Mesenchymal stem cell (in vitro differentiated cells and primary cell): ENCODE measurements around the gene MAP2K5.

Experiments
- DNase-seq: peaks from one replicate; pipeline ENCODE4 v3.0.0-alpha.2; 2013
- H2AFZ ChIP-seq: one replicate; pipeline ENCODE4 v1.6.1; 2013; ENCODE audit warnings: low read depth, mild to moderate bottlenecking, control low read depth, inconsistent platforms, low read length, moderate library complexity
- H2AK5ac ChIP-seq: 2 replicates; pipeline ENCODE4 v1.6.1; 2013; ENCODE audit warnings: low read length, moderate library complexity, mild to moderate bottlenecking, inconsistent platforms; ENCODE audit not compliant: severe bottlenecking
- H2BK120ac ChIP-seq: one replicate; pipeline ENCODE4 v1.6.1; 2013; ENCODE audit warnings: low read depth, mild to moderate bottlenecking, inconsistent platforms, low read length, moderate library complexity
- H2BK12ac ChIP-seq, 2 experiments: one replicate each; pipeline ENCODE4 v1.6.1; 2013; ENCODE audit warnings: inconsistent platforms in 2 of 2, low read length in 2 of 2, mild to moderate bottlenecking in 2 of 2, moderate library complexity in 2 of 2, control low read depth in 1 of 2
- H2BK15ac ChIP-seq: one replicate; pipeline ENCODE4 v1.6.1; 2013; ENCODE audit warnings: mild to moderate bottlenecking, low read depth, inconsistent platforms; ENCODE audit not compliant: poor library complexity, severe bottlenecking
- H2BK5ac ChIP-seq: 2 replicates; pipeline ENCODE4 v1.6.1; 2013; ENCODE audit warnings: low read depth, mild to moderate bottlenecking, low read length, control low read depth, inconsistent platforms; ENCODE audit not compliant: poor library complexity, severe bottlenecking
- H3K14ac ChIP-seq, 2 experiments: one replicate each; pipeline ENCODE4 v1.6.1; 2013; ENCODE audit warnings: inconsistent platforms in 2 of 2, low read length in 2 of 2, control low read depth in 1 of 2, mild to moderate bottlenecking in 1 of 2, moderate library complexity in 1 of 2
- H3K18ac ChIP-seq, 2 experiments: one replicate each; pipeline ENCODE4 v1.6.1; 2013; ENCODE audit warnings: inconsistent platforms in 2 of 2, low read length in 2 of 2, control low read depth in 1 of 2, low read depth in 1 of 2, mild to moderate bottlenecking in 1 of 2
- H3K23ac ChIP-seq, 2 experiments: one replicate each; pipeline ENCODE4 v1.6.1; 2013; ENCODE audit warnings: inconsistent platforms in 2 of 2, low read length in 2 of 2, mild to moderate bottlenecking in 2 of 2, moderate library complexity in 2 of 2, control low read depth in 1 of 2
- H3K27ac ChIP-seq: 2 replicates; pipeline ENCODE4 v1.5.1; 2013; ENCODE audit warnings: mild to moderate bottlenecking, moderate library complexity, low read length, control low read depth, inconsistent platforms; ENCODE audit not compliant: poor library complexity, severe bottlenecking
- H3K27me3 ChIP-seq, 2 experiments: 2 replicates each; pipeline versions ENCODE4 v1.6.1 to v1.7.0; 2013; ENCODE audit warnings: low read length in 2 of 2, mild to moderate bottlenecking in 2 of 2, moderate library complexity in 2 of 2, control low read depth in 1 of 2, inconsistent platforms in 1 of 2; ENCODE audit not compliant: control insufficient read depth in 1 of 2, insufficient read depth in 1 of 2
- H3K36me3 ChIP-seq, 2 experiments: 2 replicates each; pipeline versions ENCODE4 v1.6.1 to v1.7.0; 2013; ENCODE audit warnings: low read length in 2 of 2, control low read depth in 1 of 2, inconsistent platforms in 1 of 2, low read depth in 1 of 2, mild to moderate bottlenecking in 1 of 2; ENCODE audit not compliant: insufficient read depth in 2 of 2, control insufficient read depth in 1 of 2
- H3K4ac ChIP-seq, 2 experiments: one replicate each; pipeline ENCODE4 v1.6.1; 2013; ENCODE audit warnings: inconsistent platforms in 2 of 2, low read length in 2 of 2, mild to moderate bottlenecking in 2 of 2, moderate library complexity in 2 of 2, control low read depth in 1 of 2, low read depth in 1 of 2
- H3K4me1 ChIP-seq: 2 replicates; pipeline ENCODE4 v1.6.1; 2013; ENCODE audit warnings: low read depth, low read length, control low read depth; ENCODE audit not compliant: control insufficient read depth, insufficient read depth
- H3K4me2 ChIP-seq: 2 replicates; pipeline ENCODE4 v1.6.1; 2013; ENCODE audit warnings: low read length, mild to moderate bottlenecking, inconsistent platforms; ENCODE audit not compliant: poor library complexity, severe bottlenecking
- H3K4me3 ChIP-seq, 2 experiments: 2 replicates each; pipeline versions ENCODE4 v1.5.1 to v1.7.0; 2013; ENCODE audit warnings: low read length in 2 of 2, mild to moderate bottlenecking in 2 of 2, control low read depth in 1 of 2, low read depth in 1 of 2; ENCODE audit not compliant: insufficient read depth in 1 of 2
- H3K79me1 ChIP-seq: replicated peaks from 2 replicates; pipeline ENCODE4 v1.6.1; 2013; ENCODE audit warnings: mild to moderate bottlenecking, control low read depth, low read length, inconsistent platforms; ENCODE audit not compliant: poor library complexity, severe bottlenecking
- H3K9ac ChIP-seq: 2 replicates; pipeline ENCODE4 v1.7.0; 2013; ENCODE audit warnings: mild to moderate bottlenecking, low read length, moderate library complexity
- H3K9me3 ChIP-seq: 2 replicates; pipeline ENCODE4 v1.7.0; 2013; ENCODE audit warnings: mild to moderate bottlenecking, low read length; ENCODE audit not compliant: control insufficient read depth
- H4K8ac ChIP-seq: one replicate; pipeline ENCODE4 v1.6.1; 2013; ENCODE audit warnings: inconsistent platforms, mild to moderate bottlenecking, low read length, moderate library complexity
- H4K91ac ChIP-seq: one replicate; pipeline ENCODE4 v1.6.1; 2013; ENCODE audit warnings: mild to moderate bottlenecking, low read length, inconsistent platforms
- WGBS: methylation state at CpG from one replicate; pipeline ENCODE4 v1.1.7; 2013; ENCODE audit warnings: mixed read lengths; 5-methylcytosine and 5-hydroxymethylcytosine counted together

The MAP2K5 gene

GRCh38 chr15:67781907-67782690, 239.6 kb downstream of the MAP2K5 start:
- H3K4ac ChIP-seq: no peak overlapping the region
- H3K36me3 ChIP-seq: peaks cover 12 to 16% of the 10 kb centered on the region in 2 experiments
- no peak overlapping the region for H2BK15ac ChIP-seq
- H2BK12ac ChIP-seq: no peak overlapping the region
- H2BK120ac ChIP-seq: no peak overlapping the region
- H3K9me3 ChIP-seq: no peaks in the 10 kb centered on the region
- 46% methylated on average over 10 of the region's 10 CpGs for WGBS
- H3K9ac ChIP-seq: no peak overlapping the region
- no peaks in the 10 kb centered on the region for H3K27me3 ChIP-seq
- no peak overlapping the region for H3K23ac ChIP-seq
- H2BK5ac ChIP-seq: no peak overlapping the region
- H3K14ac ChIP-seq: no peak overlapping the region
- H3K4me1 ChIP-seq: peaks cover 6% of the 10 kb centered on the region
- no peak overlapping the region for H2AFZ ChIP-seq
- no peak overlapping the region for H3K27ac ChIP-seq
- no peak overlapping the region for H3K4me2 ChIP-seq
- no peak overlapping the region for H3K4me3 ChIP-seq
- DNase-seq: no peak
- no peak overlapping the region for H4K8ac ChIP-seq
- no peak overlapping the region for H4K91ac ChIP-seq
- H2AK5ac ChIP-seq: no peak overlapping the region
- H3K79me1 ChIP-seq: no peaks in the 10 kb centered on the region
- H3K18ac ChIP-seq: no peak overlapping the region

DNA sequence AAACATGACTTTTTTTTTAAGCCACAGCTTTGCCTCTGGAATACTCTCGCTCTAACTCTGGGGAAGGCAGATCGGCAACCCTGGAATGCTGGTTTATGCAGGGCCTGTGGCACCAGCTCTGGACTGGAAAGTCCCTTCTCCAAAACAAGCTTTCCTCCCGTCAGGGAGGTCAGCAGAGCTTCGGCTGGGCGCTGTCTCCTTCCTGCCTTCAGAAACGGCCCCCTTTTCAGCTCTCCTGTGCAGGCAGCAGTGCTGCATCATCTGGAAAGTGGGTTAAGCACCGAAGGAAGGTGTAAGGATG, 240.1 kb downstream of the MAP2K5 start:
- Histone ChIP-seq H2BK120ac (no peak overlapping the region), H3K9ac (no peak overlapping the region), H4K8ac (no peak overlapping the region), H3K79me1 (no peaks in the 10 kb centered on the region), H4K91ac (no peak overlapping the region), H3K27me3 (no peaks in the 10 kb centered on the region), H3K4me2 (no peak overlapping the region), H3K18ac (no peak overlapping the region), H3K4me1 (peaks cover 6% of the 10 kb centered on the region), H3K14ac (no peak overlapping the region), H3K9me3 (no peaks in the 10 kb centered on the region), H2AK5ac (no peak overlapping the region), H2BK12ac (no peak overlapping the region), H2AFZ (no peak overlapping the region), H3K23ac (no peak overlapping the region), H3K27ac (no peak overlapping the region), H3K4me3 (no peak overlapping the region), H2BK15ac (no peak overlapping the region), H2BK5ac (no peak overlapping the region), H3K36me3 (peaks cover 12 to 16% of the 10 kb centered on the region in 2 experiments), H3K4ac (no peak overlapping the region)
- 36% methylated on average over 7 of the region's 7 CpGs for WGBS
- peak; percentile 18 for DNase-seq

GRCh38 chr15:67783303-67783702, 240.8 kb downstream of the MAP2K5 start:
- peaks cover 6% of the 10 kb centered on the region for H3K4me1 ChIP-seq
- no peaks in the 10 kb centered on the region for H3K27me3 ChIP-seq
- H3K4ac ChIP-seq: no peak overlapping the region
- no peaks in the 10 kb centered on the region for H3K79me1 ChIP-seq
- H2AFZ ChIP-seq: no peak overlapping the region
- no peak overlapping the region for H2BK15ac ChIP-seq
- H4K8ac ChIP-seq: no peak overlapping the region
- H3K18ac ChIP-seq: no peak overlapping the region
- no peak overlapping the region for H4K91ac ChIP-seq
- no peaks in the 10 kb centered on the region for H3K9me3 ChIP-seq
- H3K4me3 ChIP-seq: no peak overlapping the region
- H3K9ac ChIP-seq: no peak overlapping the region
- H2AK5ac ChIP-seq: peak overlapping the region; percentile 44
- no peak overlapping the region for H2BK120ac ChIP-seq
- WGBS: 87% methylated on average over 7 of the region's 7 CpGs
- H3K14ac ChIP-seq: no peak overlapping the region
- no peak overlapping the region for H3K27ac ChIP-seq
- H3K36me3 ChIP-seq: peaks cover 12 to 16% of the 10 kb centered on the region in 2 experiments
- H2BK5ac ChIP-seq: no peak overlapping the region
- H3K23ac ChIP-seq: no peak overlapping the region
- H3K4me2 ChIP-seq: no peak overlapping the region
- DNase-seq: no peak
- no peak overlapping the region for H2BK12ac ChIP-seq

DNA sequence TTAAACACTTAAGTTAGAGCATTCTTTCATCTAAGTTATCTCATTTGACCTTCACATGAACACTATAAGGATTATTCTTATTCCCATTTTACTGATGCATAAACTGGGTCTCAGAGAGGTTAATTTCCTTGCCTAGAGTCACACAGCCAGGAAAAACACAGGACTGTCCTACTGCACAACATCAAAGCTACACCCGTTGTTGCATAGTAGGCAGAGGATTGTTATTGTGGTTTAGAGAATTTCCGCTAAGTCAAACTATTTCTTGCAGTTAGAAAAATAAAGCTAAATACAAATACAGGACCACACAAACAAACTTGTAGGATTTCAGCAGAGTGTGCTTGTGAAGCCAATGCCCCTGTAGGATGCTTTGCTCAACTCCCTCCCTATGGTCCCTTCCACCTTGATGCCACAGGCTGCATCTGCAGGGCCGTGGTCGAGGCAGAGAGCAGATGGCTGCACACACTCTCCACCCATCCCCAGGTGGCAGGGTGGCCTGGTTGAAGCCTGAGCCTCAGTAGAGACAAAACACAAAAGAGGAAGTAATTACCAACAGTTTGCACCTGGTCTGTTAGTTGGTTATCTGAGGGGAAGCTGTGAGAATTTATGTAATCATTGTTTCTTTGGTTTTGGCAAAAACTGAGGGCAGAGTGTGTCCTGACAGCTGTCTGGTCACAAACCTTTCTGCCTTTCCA, 241.7 kb downstream of the MAP2K5 start:
- H3K27ac ChIP-seq: no peak overlapping the region
- no peak overlapping the region for H3K14ac ChIP-seq
- no peak for DNase-seq
- H4K91ac ChIP-seq: no peak overlapping the region
- H3K4me1 ChIP-seq: peaks cover 6% of the 10 kb centered on the region
- H3K4me2 ChIP-seq: no peak overlapping the region
- no peak overlapping the region for H2AK5ac ChIP-seq
- H2AFZ ChIP-seq: no peak overlapping the region
- H3K79me1 ChIP-seq: no peaks in the 10 kb centered on the region
- H3K9ac ChIP-seq: no peak overlapping the region
- H2BK12ac ChIP-seq: no peak overlapping the region
- no peak overlapping the region for H2BK120ac ChIP-seq
- no peak overlapping the region for H3K4ac ChIP-seq
- no peaks in the 10 kb centered on the region for H3K9me3 ChIP-seq
- no peak overlapping the region for H3K23ac ChIP-seq
- H3K27me3 ChIP-seq: no peaks in the 10 kb centered on the region
- H2BK15ac ChIP-seq: no peak overlapping the region
- H3K18ac ChIP-seq: no peak overlapping the region
- H3K36me3 ChIP-seq: peaks cover 12 to 16% of the 10 kb centered on the region in 2 experiments
- no peak overlapping the region for H4K8ac ChIP-seq
- H2BK5ac ChIP-seq: no peak overlapping the region
- H3K4me3 ChIP-seq: no peak overlapping the region
- WGBS: 63% methylated on average over 3 of the region's 4 CpGs
